ENCODE data around the gene AFAP1.

DNA sequence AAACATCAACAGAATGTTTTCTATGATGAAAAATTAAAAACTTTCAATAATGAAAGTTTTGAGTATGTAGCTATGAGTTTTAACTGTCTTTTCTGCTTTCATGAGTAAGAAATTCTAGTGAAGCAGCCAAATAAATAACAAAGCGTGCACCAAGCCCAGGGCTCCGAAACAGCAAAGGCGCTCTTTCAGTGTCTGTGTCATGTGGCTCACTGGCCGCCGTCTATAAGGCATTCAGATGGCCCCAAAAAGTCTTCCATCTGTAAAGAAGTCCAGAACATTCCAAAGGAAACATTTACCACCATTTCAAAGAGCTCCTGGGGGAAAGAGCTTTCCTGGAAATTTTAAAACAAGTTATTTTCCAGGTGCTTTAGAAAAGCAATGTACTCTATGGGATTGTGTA lies 139.9 kb downstream of the AFAP1 start:
- TF ChIP-seq, protein P1, sequence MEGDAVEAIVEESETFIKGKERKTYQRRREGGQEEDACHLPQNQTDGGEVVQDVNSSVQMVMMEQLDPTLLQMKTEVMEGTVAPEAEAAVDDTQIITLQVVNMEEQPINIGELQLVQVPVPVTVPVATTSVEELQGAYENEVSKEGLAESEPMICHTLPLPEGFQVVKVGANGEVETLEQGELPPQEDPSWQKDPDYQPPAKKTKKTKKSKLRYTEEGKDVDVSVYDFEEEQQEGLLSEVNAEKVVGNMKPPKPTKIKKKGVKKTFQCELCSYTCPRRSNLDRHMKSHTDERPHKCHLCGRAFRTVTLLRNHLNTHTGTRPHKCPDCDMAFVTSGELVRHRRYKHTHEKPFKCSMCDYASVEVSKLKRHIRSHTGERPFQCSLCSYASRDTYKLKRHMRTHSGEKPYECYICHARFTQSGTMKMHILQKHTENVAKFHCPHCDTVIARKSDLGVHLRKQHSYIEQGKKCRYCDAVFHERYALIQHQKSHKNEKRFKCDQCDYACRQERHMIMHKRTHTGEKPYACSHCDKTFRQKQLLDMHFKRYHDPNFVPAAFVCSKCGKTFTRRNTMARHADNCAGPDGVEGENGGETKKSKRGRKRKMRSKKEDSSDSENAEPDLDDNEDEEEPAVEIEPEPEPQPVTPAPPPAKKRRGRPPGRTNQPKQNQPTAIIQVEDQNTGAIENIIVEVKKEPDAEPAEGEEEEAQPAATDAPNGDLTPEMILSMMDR (IDR thresholded peaks at IDR 0.05; ENCODE audit: control extremely low read depth in 1 of 3, insufficient read depth in 1 of 3, low read depth in 1 of 3, low read length in 3 of 3): no peak
- TF ChIP-seq RXRA (IDR thresholded peaks at IDR 0.05; ENCODE audit: insufficient read depth, low read depth, low read length) (no peak), TAF1 (IDR thresholded peaks at IDR 0.05; ENCODE audit: low read depth, low read length) (no peak), POLR2A (IDR thresholded peaks at IDR 0.05; ENCODE audit: control extremely low read depth in 1 of 2, low read depth in 2 of 2, low read length in 2 of 2) (no peak), SP1 (IDR thresholded peaks at IDR 0.05; ENCODE audit: low read depth, low read length) (no peak), BCL11A (IDR thresholded peaks at IDR 0.05; ENCODE audit: low read depth in 2 of 2, low read length in 2 of 2) (no peak)
- TF ChIP-seq, protein P2, sequence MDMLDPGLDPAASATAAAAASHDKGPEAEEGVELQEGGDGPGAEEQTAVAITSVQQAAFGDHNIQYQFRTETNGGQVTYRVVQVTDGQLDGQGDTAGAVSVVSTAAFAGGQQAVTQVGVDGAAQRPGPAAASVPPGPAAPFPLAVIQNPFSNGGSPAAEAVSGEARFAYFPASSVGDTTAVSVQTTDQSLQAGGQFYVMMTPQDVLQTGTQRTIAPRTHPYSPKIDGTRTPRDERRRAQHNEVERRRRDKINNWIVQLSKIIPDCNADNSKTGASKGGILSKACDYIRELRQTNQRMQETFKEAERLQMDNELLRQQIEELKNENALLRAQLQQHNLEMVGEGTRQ (IDR thresholded peaks at IDR 0.05; ENCODE audit: low read length): no peak

All from H1 (cell line).